Body of pancreas (tissue), 4 donors: ENCODE measurements around the gene CCSER2. TPM values are rescaled to one million over a fixed set of nuclear protein-coding genes. Genes with fewer than 3 reads are reported as not detected.

ENCODE experiments used
- ATAC-seq: fragments of 150-250 bp; one replicate; pipeline ENCODE4 v1.9.1; 2016
- DNase-seq, 4 donors: peaks; one replicate each; pipeline ENCODE4 v3.0.0-alpha.2; 2019
- H3K27ac ChIP-seq, 4 donors: fragments of 200-600 bp; sonication (generic); 1 replicate in 3 of 4; 2 replicates in 1 of 4; pipeline versions ENCODE4 v1.5.1 to v1.6.1; 2016 to 2019; ENCODE audit warnings: mild to moderate bottlenecking in 1 of 4, mixed read lengths in 1 of 4, moderate library complexity in 1 of 4
- H3K27me3 ChIP-seq, 2 donors: fragments of 200-600 bp; sonication (generic); one replicate each; pipeline ENCODE4 v1.6.0; 2016; ENCODE audit warnings: mild to moderate bottlenecking in 1 of 2
- H3K36me3 ChIP-seq, 2 donors: fragments of 200-600 bp; sonication (generic); replicated peaks in 1 of 2; 2 replicates each; pipeline ENCODE4 v1.5.1; 2016; ENCODE audit warnings: low read depth in 2 of 2; ENCODE audit not compliant: insufficient read depth in 1 of 2
- H3K4me1 ChIP-seq: fragments of 200-600 bp; sonication (generic); one replicate; pipeline ENCODE4 v1.6.0; 2016
- H3K4me3 ChIP-seq, 2 donors: fragments of 200-600 bp; sonication (generic); 1 replicate in 1 of 2; 2 replicates in 1 of 2; pipeline ENCODE4 v1.5.1; 2016 to 2019
- H3K9me3 ChIP-seq, 3 donors: fragments of 200-600 bp; sonication (generic); 1 replicate in 2 of 3; 2 replicates in 1 of 3; pipeline ENCODE4 v1.5.1; 2016
- CTCF ChIP-seq, 7 experiments: fragments of 450-650 bp in 4 of 7; fragments of 200-600 bp in 3 of 7; sonication (generic) in 3 of 7; IDR thresholded peaks; one replicate each; pipeline ENCODE4 v1.5.1; 2016 to 2019; ENCODE audit warnings: antibody characterized with exemption in 7 of 7
- POLR2A ChIP-seq, 3 donors: fragments of 450-650 bp; IDR thresholded peaks; one replicate each; pipeline ENCODE4 v1.6.1; 2016; ENCODE audit warnings: antibody characterized with exemption in 3 of 3, mild to moderate bottlenecking in 2 of 3
- WGBS, 2 donors: methylation state at CpG; one replicate each; pipeline ENCODE4 v1.1.5; 2017; 5-methylcytosine and 5-hydroxymethylcytosine counted together
- intact Hi-C: fragments of 100-400 bp; cut with DNase I; formaldehyde crosslinking; loops from one replicate; pipeline ENCODE4 v1.15.1; 2023
- total RNA-seq, 2 donors: library from RNA; depleted of rRNA; stranded (reverse); fragments of >200 nt; gene quantifications; one replicate each; pipeline ENCODE4 v1.1.0, GENCODE V29; 2016

Gene CCSER2
- total RNA-seq, 2 donors from 2014 or later, result 14.5 to 20.0 TPM

GRCh38 chr10:84473136-84473535 is 144.7 kb downstream of the CCSER2 start:
- 75 to 80% methylated on average over 3 of the region's 3 CpGs for WGBS, 2 donors
- Histone ChIP-seq H3K27ac (no peak overlapping the region), H3K36me3 (no peaks in the 10 kb centered on the region), H3K4me3 (no peak overlapping the region), H3K27me3 (no peaks in the 10 kb centered on the region), H3K9me3 (no peaks in the 10 kb centered on the region), H3K4me1 (peaks cover 5% of the 10 kb centered on the region)
- no peak for TF ChIP-seq POLR2A (IDR thresholded peaks at IDR 0.05)
- ATAC-seq (no peak), DNase-seq (no peak)
- intact Hi-C loops, result no loop called here

GRCh38 chr10:84477398-84478128 is 149.2 kb downstream of the CCSER2 start:
- WGBS, 2 donors, result 84 to 85% methylated on average over 3 of the region's 3 CpGs
- ATAC-seq, result no peak
- DNase-seq, result no peak
- no peak overlapping the region for H3K4me3 ChIP-seq
- H3K36me3 ChIP-seq, result no peaks in the 10 kb centered on the region
- intact Hi-C loops, result no loop called here
- H3K27ac ChIP-seq, result no peak overlapping the region
- H3K4me1 ChIP-seq, result no peaks in the 10 kb centered on the region
- no peaks in the 10 kb centered on the region for H3K9me3 ChIP-seq
- TF ChIP-seq CTCF (IDR thresholded peaks at IDR 0.05), result no peak
- TF ChIP-seq POLR2A (IDR thresholded peaks at IDR 0.05), result no peak
- H3K27me3 ChIP-seq, result no peaks in the 10 kb centered on the region

- TF ChIP-seq POLR2A (IDR thresholded peaks at IDR 0.05), result no peak
- no peak for TF ChIP-seq CTCF (IDR thresholded peaks at IDR 0.05)
- Histone ChIP-seq H3K4me1 (no peaks in the 10 kb centered on the region), H3K27ac (no peak overlapping the region), H3K36me3 (no peaks in the 10 kb centered on the region), H3K27me3 (no peaks in the 10 kb centered on the region), H3K4me3 (no peak overlapping the region), H3K9me3 (no peaks in the 10 kb centered on the region)
- ATAC-seq (no peak), DNase-seq (no peak)
- intact Hi-C loops, result no loop called here
Measured at GRCh38 chr10:84478151-84478550, 149.8 kb downstream of the CCSER2 start.

- WGBS, 2 donors, result 91 to 92% methylated on average over 1 of the region's 1 CpG
- ATAC-seq (no peak), DNase-seq (no peak)
- H3K27ac ChIP-seq, result no peak overlapping the region
- H3K36me3 ChIP-seq, result no peaks in the 10 kb centered on the region
- no peak for TF ChIP-seq CTCF (IDR thresholded peaks at IDR 0.05)
- TF ChIP-seq POLR2A (IDR thresholded peaks at IDR 0.05), result no peak
- intact Hi-C loops, result no loop called here
- no peaks in the 10 kb centered on the region for H3K4me1 ChIP-seq
- H3K9me3 ChIP-seq, result no peaks in the 10 kb centered on the region
- no peaks in the 10 kb centered on the region for H3K27me3 ChIP-seq
- H3K4me3 ChIP-seq, result no peak overlapping the region
Measured at GRCh38 chr10:84478679-84479078, 150.3 kb downstream of the CCSER2 start.

GRCh38 chr10:84484541-84484940 is 156.2 kb downstream of the CCSER2 start:
- Histone ChIP-seq H3K36me3 (no peaks in the 10 kb centered on the region), H3K4me3 (no peak overlapping the region), H3K27ac (no peak overlapping the region), H3K27me3 (no peaks in the 10 kb centered on the region), H3K4me1 (no peaks in the 10 kb centered on the region), H3K9me3 (no peaks in the 10 kb centered on the region)
- 97 to 98% methylated on average over 2 of the region's 2 CpGs for WGBS, 2 donors
- TF ChIP-seq POLR2A (IDR thresholded peaks at IDR 0.05) (no peak), CTCF (IDR thresholded peaks at IDR 0.05) (no peak)
- ATAC-seq (no peak), DNase-seq (no peak)
- intact Hi-C loops, result no loop called here
